Right atrium auricular region (tissue), 2 donors: ENCODE data around the gene MCOLN3. TPM values are rescaled to one million over a fixed set of nuclear protein-coding genes. Genes with fewer than 3 reads are reported as not detected.
A peak's percentile ranks its signal among the peaks of the same experiment; 100 is the strongest.

Experiments used
- DNase-seq: peaks from one replicate; pipeline ENCODE4 v3.0.0-alpha.2; 2019; ENCODE audit warnings: low spot score
- H3K27ac ChIP-seq, 2 donors: fragments of 200-600 bp; sonication (generic); 1 replicate in 1 of 2; 2 replicates in 1 of 2; pipeline ENCODE4 v1.5.1; 2016 to 2019
- H3K27me3 ChIP-seq, 2 donors: fragments of 200-600 bp; sonication (generic); one replicate each; pipeline versions ENCODE4 v1.5.1 to v1.6.0; 2017 to 2019
- H3K36me3 ChIP-seq: fragments of 200-600 bp; sonication (generic); one replicate; pipeline ENCODE4 v1.5.1; 2016
- H3K4me1 ChIP-seq, 2 donors: fragments of 200-600 bp; sonication (generic); one replicate each; pipeline versions ENCODE4 v1.5.1 to v1.6.0; 2017 to 2019
- H3K4me3 ChIP-seq, 2 donors: fragments of 200-600 bp; sonication (generic); 1 replicate in 1 of 2; 2 replicates in 1 of 2; pipeline ENCODE4 v1.5.1; 2017 to 2019; ENCODE audit warnings: mild to moderate bottlenecking in 1 of 2, moderate library complexity in 1 of 2
- H3K9me3 ChIP-seq, 2 donors: fragments of 200-600 bp; sonication (generic); one replicate each; pipeline ENCODE4 v1.5.1; 2019
- total RNA-seq, 2 donors: library from RNA; depleted of rRNA; stranded (reverse); fragments of >200 nt; gene quantifications; one replicate each; pipeline ENCODE4 v1.1.0, GENCODE V29; 2016
- TF ChIP-seq, protein P1 (sequence below), 2 donors: fragments of 200-600 bp; sonication (generic); IDR thresholded peaks; one replicate each; pipeline ENCODE4 v1.5.1; 2019; ENCODE audit warnings: antibody characterized with exemption in 2 of 2

Gene MCOLN3
- total RNA-seq, 2 donors from 2014 or later: 2.9 to 5.5 TPM

DNA sequence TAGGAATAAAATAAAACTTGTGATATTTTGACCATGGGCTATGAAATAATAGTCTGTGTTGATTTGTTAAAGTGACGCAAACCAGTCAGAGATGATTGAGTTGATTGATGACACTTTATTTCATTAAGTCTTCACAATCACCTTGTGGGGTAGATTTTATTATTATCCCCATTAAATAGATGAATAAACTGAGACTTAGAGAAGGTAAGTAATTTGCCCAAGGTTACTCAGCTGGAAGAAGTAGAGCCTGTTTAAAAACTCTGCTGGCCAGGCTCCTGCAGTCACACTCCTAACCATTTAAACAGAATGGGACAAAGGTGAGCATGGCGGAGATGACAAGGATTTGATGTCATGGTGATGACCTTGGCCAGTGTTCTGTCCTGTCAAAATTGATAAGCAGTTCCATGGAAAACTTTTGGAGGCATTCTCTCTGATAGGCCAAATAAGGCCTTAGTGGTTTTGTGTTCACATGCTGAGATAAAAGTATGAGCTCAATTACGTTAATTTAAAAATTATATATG, 22.7 kb upstream of the MCOLN3 start:
- TF ChIP-seq, protein P1, sequence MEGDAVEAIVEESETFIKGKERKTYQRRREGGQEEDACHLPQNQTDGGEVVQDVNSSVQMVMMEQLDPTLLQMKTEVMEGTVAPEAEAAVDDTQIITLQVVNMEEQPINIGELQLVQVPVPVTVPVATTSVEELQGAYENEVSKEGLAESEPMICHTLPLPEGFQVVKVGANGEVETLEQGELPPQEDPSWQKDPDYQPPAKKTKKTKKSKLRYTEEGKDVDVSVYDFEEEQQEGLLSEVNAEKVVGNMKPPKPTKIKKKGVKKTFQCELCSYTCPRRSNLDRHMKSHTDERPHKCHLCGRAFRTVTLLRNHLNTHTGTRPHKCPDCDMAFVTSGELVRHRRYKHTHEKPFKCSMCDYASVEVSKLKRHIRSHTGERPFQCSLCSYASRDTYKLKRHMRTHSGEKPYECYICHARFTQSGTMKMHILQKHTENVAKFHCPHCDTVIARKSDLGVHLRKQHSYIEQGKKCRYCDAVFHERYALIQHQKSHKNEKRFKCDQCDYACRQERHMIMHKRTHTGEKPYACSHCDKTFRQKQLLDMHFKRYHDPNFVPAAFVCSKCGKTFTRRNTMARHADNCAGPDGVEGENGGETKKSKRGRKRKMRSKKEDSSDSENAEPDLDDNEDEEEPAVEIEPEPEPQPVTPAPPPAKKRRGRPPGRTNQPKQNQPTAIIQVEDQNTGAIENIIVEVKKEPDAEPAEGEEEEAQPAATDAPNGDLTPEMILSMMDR (IDR thresholded peaks at IDR 0.05): no peak
- Histone ChIP-seq H3K27ac (no peak overlapping the region), H3K4me1 (no peaks in the 10 kb centered on the region), H3K9me3 (no peaks in the 10 kb centered on the region), H3K36me3 (no peaks in the 10 kb centered on the region), H3K4me3 (no peak overlapping the region), H3K27me3 (no peaks in the 10 kb centered on the region)
- no peak for DNase-seq

DNA sequence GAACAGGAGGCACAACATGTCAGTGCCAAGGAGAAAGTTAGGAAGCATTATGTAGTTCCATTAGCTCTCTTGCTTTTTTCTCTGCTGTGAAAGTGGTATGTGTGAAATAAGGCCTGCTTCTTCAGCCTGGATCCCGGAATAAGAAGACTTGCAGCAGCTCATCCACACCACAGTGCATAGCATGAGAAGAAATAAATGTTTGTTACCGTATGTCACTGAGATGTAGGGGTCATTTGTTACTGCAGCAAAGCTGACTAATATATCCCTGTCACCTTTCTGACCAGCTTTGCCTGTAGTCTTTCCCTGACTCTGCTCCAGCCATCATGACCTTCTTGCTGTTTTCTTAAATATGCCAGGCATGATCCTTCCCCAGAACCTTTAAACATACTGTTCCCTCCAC, 20.5 kb upstream of the MCOLN3 start:
- no peak overlapping the region for H3K4me3 ChIP-seq
- H3K9me3 ChIP-seq: no peaks in the 10 kb centered on the region
- no peak for DNase-seq
- no peak overlapping the region for H3K27ac ChIP-seq
- H3K4me1 ChIP-seq: no peaks in the 10 kb centered on the region
- no peaks in the 10 kb centered on the region for H3K36me3 ChIP-seq
- TF ChIP-seq, protein P1 (IDR thresholded peaks at IDR 0.05): no peak
- no peaks in the 10 kb centered on the region for H3K27me3 ChIP-seq

DNA sequence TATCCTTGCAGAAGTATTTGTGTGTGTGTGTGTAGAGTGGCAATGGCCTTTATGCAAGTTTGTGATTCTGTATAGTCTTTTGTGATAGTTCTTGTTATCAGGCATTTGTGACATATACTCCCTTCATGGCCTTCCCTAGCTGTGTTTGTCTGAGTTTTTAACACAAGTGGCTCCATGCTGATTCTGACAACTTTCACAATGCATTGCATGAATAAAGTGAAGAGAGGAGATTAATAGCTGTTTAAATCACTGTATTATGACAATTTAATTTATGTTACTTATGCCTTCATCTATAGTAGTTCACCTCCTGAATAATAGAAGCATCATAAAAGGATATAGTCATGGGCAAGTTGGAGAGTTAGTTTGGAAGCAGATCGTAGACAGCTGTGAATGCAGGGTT, 17.2 kb upstream of the MCOLN3 start:
- H3K27ac ChIP-seq: no peak overlapping the region
- H3K36me3 ChIP-seq: no peaks in the 10 kb centered on the region
- H3K9me3 ChIP-seq: no peaks in the 10 kb centered on the region
- DNase-seq: no peak
- peaks cover 0 to 5% of the 10 kb centered on the region in 2 donors for H3K4me1 ChIP-seq
- no peak overlapping the region for H3K4me3 ChIP-seq
- TF ChIP-seq, protein P1 (IDR thresholded peaks at IDR 0.05): no peak
- H3K27me3 ChIP-seq: no peaks in the 10 kb centered on the region

DNA sequence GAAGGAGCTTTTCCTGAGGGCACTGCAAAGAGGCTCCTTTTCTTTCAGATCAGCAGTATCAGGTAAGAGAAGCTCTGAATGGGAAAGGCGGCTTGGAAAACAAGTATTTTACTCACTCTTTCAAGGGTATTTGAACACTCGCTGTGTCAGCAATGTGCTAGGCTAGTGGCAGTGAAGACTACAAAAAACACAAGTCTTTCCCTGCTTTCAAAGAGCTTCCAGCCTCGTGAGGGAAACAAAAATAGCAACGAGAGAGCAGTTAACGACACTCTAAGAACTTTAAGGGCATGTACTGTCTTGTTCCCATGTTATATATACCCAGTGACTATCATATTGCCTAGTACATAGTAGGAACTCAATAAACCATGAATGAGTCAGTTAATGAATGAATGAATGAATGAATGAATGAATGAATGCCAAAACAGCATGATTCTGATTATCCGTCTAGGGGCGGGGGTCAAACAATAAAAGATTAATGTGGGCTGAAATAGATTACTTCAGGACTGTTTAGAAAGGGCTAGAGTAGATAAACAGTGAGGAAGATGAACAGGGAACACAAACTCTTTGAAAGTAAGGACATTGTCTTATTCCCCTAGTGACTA, 14.2 kb upstream of the MCOLN3 start:
- Histone ChIP-seq H3K27ac (peak overlapping the region; percentile 60 to 65), H3K4me3 (peak overlapping the region; percentile 44 to 51), H3K27me3 (no peaks in the 10 kb centered on the region), H3K4me1 (peaks cover 0 to 5% of the 10 kb centered on the region in 2 donors), H3K9me3 (no peaks in the 10 kb centered on the region), H3K36me3 (no peaks in the 10 kb centered on the region)
- TF ChIP-seq, protein P1 (IDR thresholded peaks at IDR 0.05): no peak
- no peak for DNase-seq

DNA sequence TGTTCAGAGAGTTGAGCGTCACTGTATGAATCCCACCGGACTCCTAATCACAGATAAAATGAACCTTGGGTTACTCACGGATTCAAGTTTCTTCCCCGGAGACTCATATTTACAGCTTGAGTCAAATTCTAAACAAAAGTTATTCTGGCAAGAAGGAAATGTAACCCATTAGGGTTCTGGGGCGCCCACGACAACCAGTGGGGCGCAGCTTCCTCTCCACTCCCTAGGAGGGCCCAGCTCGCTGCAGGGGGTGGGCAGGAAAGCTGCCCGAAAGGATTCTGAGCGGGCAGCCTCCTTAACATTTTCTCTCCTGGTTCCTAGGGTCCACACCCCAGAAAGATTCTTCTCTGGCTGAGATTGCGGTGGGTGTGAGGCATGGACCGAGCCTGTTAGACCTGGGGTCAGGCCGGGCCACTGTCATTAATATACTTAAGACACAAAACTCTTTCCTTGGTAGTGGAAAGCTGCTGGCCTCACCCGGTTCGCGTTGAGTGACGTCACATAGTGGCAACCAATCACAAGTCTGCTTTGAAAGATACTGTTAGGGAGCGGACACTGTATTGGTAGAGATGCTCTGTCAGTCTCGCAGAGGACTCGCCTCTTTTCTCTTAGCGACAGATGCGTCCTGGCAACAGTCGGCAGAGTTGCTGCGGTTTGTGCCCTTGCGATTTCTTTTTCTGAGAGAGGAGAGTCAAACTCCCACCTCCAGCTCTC, 13.6 kb upstream of the MCOLN3 start:
- H3K4me3 ChIP-seq: peak overlapping the region; percentile 44 to 51
- H3K4me1 ChIP-seq: peaks cover 0 to 5% of the 10 kb centered on the region in 2 donors
- no peaks in the 10 kb centered on the region for H3K27me3 ChIP-seq
- H3K9me3 ChIP-seq: no peaks in the 10 kb centered on the region
- DNase-seq: peak; percentile 97
- H3K36me3 ChIP-seq: no peaks in the 10 kb centered on the region
- TF ChIP-seq, protein P1 (IDR thresholded peaks at IDR 0.05): no peak
- peak overlapping the region; percentile 60 to 65 for H3K27ac ChIP-seq
